K562 (cell line): ENCODE results near the gene ZFR2. TPM values are rescaled to one million over a fixed set of nuclear protein-coding genes. Genes with fewer than 3 reads are reported as not detected.
A peak's percentile ranks its signal among the peaks of the same experiment; 100 is the strongest.

Source experiments
- ELF2 ChIP-seq: fragments of 250-450 bp; sonication (Bioruptor Pico); IDR thresholded peaks from 2 replicates; pipeline ENCODE4 v1.5.0; 2021; ENCODE audit warnings: mild to moderate bottlenecking
- HDAC6 ChIP-seq: IDR thresholded peaks from 2 replicates; pipeline ENCODE4 v1.6.1; 2012; ENCODE audit warnings: low read depth, mild to moderate bottlenecking, control low read depth, inconsistent platforms, low read length, moderate library complexity
- KAT8 ChIP-seq: fragments of 450-650 bp; IDR thresholded peaks from 2 replicates; pipeline ENCODE4 v1.6.1; 2016; ENCODE audit warnings: low read depth, mild to moderate bottlenecking
- PCBP2 ChIP-seq: fragments of 200-400 bp; formaldehyde crosslinking; IDR thresholded peaks from 2 replicates; pipeline ENCODE4 v1.6.1; 2018; ENCODE audit warnings: low read length, low read depth, mild to moderate bottlenecking, moderate library complexity; ENCODE audit not compliant: poor library complexity, severe bottlenecking
- RAD21 ChIP-seq, 2 experiments: fragments of 250-450 bp in 1 of 2; fragments of 450-650 bp in 1 of 2; sonication (Bioruptor Pico) in 1 of 2; formaldehyde crosslinking in 1 of 2; IDR thresholded peaks in 1 of 2; conservative IDR thresholded peaks in 1 of 2; 2 replicates each; pipeline versions ENCODE4 v1.4.0 to v1.8.0; 2020 to 2022; ENCODE audit warnings: mild to moderate bottlenecking in 2 of 2, moderate library complexity in 1 of 2
- SMARCA4 ChIP-seq: fragments of 450-650 bp; IDR thresholded peaks from 2 replicates; pipeline ENCODE4 v1.6.1; 2016
- TAF1 ChIP-seq: IDR thresholded peaks from 2 replicates; pipeline ENCODE4 v1.6.1; 2011; ENCODE audit warnings: mild to moderate bottlenecking, low read length, moderate library complexity; ENCODE audit not compliant: insufficient read depth, control insufficient read depth, severe bottlenecking; ENCODE audit errors: extremely low read depth
- TAL1 ChIP-seq: fragments of 450-650 bp; IDR thresholded peaks from 2 replicates; pipeline ENCODE4 v1.6.1; 2016; ENCODE audit warnings: mild to moderate bottlenecking
- TEAD1 ChIP-seq, 2 experiments: fragments of 450-650 bp in 1 of 2; sonication (generic) in 1 of 2; formaldehyde crosslinking; IDR thresholded peaks; 2 replicates each; pipeline versions ENCODE4 v1.4.0 to v1.8.0; 2020 to 2022; ENCODE audit warnings: mild to moderate bottlenecking in 2 of 2, missing genetic modification reagents in 1 of 2
- ZBED1 ChIP-seq: IDR thresholded peaks from 2 replicates; pipeline ENCODE4 v1.6.1; 2014
- ZBTB1 ChIP-seq: sonication (generic); formaldehyde crosslinking; IDR thresholded peaks from 2 replicates; pipeline ENCODE4 v1.8.1; 2023; ENCODE audit warnings: missing genetic modification reagents, low read depth, mild to moderate bottlenecking, borderline replicate concordance
- ZNF24 ChIP-seq: fragments of 450-650 bp; IDR thresholded peaks from 2 replicates; pipeline ENCODE4 v1.6.1; 2016
- ZNF785 ChIP-seq: fragments of 250-450 bp; sonication (Bioruptor Pico); IDR thresholded peaks from 2 replicates; pipeline ENCODE4 v1.4.0; 2020; ENCODE audit warnings: mild to moderate bottlenecking
- polyA plus RNA-seq, 8 experiments: library from polyadenylated mRNA; depleted of rRNA in 4 of 8; stranded (reverse) in 5 of 8; unstranded in 3 of 8; fragments of >200 nt; fragmentation: Nextera tagmentation in 2 of 8; fragmentation: Illumina TruSeq in 1 of 8; extraction: Ambion mirVana in 2 of 8; extraction: Trizol in 1 of 8; gene quantifications; 2 replicates each; pipeline versions ENCODE4 v1.2.1 to v1.2.3, GENCODE V29; 2011 to 2014; ENCODE audit warnings: inconsistent platforms in 1 of 8, missing spikeins in 1 of 8
- total RNA-seq, 7 experiments: library from RNA; depleted of rRNA in 6 of 7; stranded (reverse); fragments of >200 nt in 6 of 7; fragmentation: Illumina TruSeq in 2 of 7; extraction: Trizol in 2 of 7; gene quantifications; 2 replicates each; pipeline versions ENCODE4 v1.2.1 to v1.2.3, GENCODE V29; 2011 to 2021; ENCODE audit warnings: low replicate concordance in 1 of 7
- TF ChIP-seq, protein P1 (sequence below): fragments of 200-800 bp; sonication (Bioruptor generic); IDR thresholded peaks from 2 replicates; pipeline ENCODE4 v1.6.1; 2016; ENCODE audit warnings: missing genetic modification characterization, missing compliant biosample characterization
- TF ChIP-seq, protein P2 (sequence below): fragments of 250-450 bp; sonication (Bioruptor Pico); IDR thresholded peaks from 2 replicates; pipeline ENCODE4 v1.4.0; 2020

The ZFR2 gene
- total and polyA plus RNA-seq, 9 of the 15 experiments (the other 6 are each of a cell fraction or from before 2014, with no cell fraction given) = 0.03 to 0.59 (median 0.07) TPM; not detected in 6

GRCh38 chr19:3762501-3763459, 106.1 kb downstream of the ZFR2 start, which contains the start of gene MRPL54 (continued):
- TF ChIP-seq, protein P1, sequence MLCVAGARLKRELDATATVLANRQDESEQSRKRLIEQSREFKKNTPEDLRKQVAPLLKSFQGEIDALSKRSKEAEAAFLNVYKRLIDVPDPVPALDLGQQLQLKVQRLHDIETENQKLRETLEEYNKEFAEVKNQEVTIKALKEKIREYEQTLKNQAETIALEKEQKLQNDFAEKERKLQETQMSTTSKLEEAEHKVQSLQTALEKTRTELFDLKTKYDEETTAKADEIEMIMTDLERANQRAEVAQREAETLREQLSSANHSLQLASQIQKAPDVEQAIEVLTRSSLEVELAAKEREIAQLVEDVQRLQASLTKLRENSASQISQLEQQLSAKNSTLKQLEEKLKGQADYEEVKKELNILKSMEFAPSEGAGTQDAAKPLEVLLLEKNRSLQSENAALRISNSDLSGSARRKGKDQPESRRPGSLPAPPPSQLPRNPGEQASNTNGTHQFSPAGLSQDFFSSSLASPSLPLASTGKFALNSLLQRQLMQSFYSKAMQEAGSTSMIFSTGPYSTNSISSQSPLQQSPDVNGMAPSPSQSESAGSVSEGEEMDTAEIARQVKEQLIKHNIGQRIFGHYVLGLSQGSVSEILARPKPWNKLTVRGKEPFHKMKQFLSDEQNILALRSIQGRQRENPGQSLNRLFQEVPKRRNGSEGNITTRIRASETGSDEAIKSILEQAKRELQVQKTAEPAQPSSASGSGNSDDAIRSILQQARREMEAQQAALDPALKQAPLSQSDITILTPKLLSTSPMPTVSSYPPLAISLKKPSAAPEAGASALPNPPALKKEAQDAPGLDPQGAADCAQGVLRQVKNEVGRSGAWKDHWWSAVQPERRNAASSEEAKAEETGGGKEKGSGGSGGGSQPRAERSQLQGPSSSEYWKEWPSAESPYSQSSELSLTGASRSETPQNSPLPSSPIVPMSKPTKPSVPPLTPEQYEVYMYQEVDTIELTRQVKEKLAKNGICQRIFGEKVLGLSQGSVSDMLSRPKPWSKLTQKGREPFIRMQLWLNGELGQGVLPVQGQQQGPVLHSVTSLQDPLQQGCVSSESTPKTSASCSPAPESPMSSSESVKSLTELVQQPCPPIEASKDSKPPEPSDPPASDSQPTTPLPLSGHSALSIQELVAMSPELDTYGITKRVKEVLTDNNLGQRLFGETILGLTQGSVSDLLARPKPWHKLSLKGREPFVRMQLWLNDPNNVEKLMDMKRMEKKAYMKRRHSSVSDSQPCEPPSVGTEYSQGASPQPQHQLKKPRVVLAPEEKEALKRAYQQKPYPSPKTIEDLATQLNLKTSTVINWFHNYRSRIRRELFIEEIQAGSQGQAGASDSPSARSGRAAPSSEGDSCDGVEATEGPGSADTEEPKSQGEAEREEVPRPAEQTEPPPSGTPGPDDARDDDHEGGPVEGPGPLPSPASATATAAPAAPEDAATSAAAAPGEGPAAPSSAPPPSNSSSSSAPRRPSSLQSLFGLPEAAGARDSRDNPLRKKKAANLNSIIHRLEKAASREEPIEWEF (CRISPR knock-in tag) = no peak
- TF ChIP-seq ZNF24 = no peak
- TF ChIP-seq ZNF785 (CRISPR knock-in tag) = no peak
- TF ChIP-seq, protein P2, sequence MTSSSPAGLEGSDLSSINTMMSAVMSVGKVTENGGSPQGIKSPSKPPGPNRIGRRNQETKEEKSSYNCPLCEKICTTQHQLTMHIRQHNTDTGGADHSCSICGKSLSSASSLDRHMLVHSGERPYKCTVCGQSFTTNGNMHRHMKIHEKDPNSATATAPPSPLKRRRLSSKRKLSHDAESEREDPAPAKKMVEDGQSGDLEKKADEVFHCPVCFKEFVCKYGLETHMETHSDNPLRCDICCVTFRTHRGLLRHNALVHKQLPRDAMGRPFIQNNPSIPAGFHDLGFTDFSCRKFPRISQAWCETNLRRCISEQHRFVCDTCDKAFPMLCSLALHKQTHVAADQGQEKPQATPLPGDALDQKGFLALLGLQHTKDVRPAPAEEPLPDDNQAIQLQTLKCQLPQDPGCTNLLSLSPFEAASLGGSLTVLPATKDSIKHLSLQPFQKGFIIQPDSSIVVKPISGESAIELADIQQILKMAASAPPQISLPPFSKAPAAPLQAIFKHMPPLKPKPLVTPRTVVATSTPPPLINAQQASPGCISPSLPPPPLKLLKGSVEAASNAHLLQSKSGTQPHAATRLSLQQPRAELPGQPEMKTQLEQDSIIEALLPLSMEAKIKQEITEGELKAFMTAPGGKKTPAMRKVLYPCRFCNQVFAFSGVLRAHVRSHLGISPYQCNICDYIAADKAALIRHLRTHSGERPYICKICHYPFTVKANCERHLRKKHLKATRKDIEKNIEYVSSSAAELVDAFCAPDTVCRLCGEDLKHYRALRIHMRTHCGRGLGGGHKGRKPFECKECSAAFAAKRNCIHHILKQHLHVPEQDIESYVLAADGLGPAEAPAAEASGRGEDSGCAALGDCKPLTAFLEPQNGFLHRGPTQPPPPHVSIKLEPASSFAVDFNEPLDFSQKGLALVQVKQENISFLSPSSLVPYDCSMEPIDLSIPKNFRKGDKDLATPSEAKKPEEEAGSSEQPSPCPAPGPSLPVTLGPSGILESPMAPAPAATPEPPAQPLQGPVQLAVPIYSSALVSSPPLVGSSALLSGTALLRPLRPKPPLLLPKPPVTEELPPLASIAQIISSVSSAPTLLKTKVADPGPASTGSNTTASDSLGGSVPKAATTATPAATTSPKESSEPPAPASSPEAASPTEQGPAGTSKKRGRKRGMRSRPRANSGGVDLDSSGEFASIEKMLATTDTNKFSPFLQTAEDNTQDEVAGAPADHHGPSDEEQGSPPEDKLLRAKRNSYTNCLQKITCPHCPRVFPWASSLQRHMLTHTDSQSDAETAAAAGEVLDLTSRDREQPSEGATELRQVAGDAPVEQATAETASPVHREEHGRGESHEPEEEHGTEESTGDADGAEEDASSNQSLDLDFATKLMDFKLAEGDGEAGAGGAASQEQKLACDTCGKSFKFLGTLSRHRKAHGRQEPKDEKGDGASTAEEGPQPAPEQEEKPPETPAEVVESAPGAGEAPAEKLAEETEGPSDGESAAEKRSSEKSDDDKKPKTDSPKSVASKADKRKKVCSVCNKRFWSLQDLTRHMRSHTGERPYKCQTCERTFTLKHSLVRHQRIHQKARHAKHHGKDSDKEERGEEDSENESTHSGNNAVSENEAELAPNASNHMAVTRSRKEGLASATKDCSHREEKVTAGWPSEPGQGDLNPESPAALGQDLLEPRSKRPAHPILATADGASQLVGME = no peak
- TF ChIP-seq ZBED1 = no peak
- TF ChIP-seq ZBTB1 (CRISPR knock-in tag) = no peak
- peak; percentile 82 for TF ChIP-seq ELF2
- no peak for TF ChIP-seq SMARCA4
- peak; percentile 77 for TF ChIP-seq TAF1
- no peak for TF ChIP-seq KAT8
- TF ChIP-seq PCBP2 = no peak
- TF ChIP-seq TAL1 = no peak
- TF ChIP-seq HDAC6 = no peak
- TF ChIP-seq TEAD1 (CRISPR knock-in tag; IDR thresholded peaks at IDR 0.05) = peak in 1 of 2 experiments; percentile 59; a peak in 3 of 4 replicates
- TF ChIP-seq RAD21 (CRISPR knock-in tag; conservative IDR thresholded peaks at IDR 0.05 in 1 of 2, IDR thresholded peaks at IDR 0.05 in 1 of 2) = no peak
